ENCODE data around the gene ASAP3. TPM values are rescaled to one million over a fixed set of nuclear protein-coding genes. Genes with fewer than 3 reads are reported as not detected.

Gene ASAP3
- total and polyA plus RNA-seq, 8 donors: 35.2 to 51.6 (median 44.9) TPM

DNA sequence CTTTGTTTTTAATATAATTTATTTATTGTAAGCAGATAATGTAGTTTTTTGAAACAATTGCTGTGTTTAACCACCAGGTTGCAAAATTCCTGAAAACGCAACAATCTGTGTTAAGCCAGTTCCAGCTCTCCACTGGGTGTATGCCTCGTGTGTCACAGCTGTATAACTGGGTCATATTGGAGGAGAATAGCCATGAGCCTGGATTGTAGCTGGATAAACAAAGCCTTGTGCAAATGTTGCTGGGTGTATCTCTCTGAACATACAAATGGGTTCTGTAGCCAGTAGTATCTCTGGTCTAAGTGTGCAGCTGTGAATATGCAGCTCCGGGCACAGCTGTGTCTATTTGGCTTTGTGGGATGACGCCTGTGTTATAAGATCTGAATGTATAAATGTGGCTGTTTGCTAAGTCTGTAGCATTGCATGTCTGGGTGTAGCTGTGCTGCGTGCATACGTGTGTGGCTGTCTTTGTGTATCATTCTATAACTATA lies 62.2 kb downstream of the ASAP3 start:
- ATAC-seq: no peak
- peaks cover 0 to 41% of the 10 kb centered on the region in 2 donors for H3K27me3 ChIP-seq
- H3K4me1 ChIP-seq: peaks cover 18 to 35% of the 10 kb centered on the region in 2 donors
- H3K4me3 ChIP-seq: no peak overlapping the region
- TF ChIP-seq, protein P1, sequence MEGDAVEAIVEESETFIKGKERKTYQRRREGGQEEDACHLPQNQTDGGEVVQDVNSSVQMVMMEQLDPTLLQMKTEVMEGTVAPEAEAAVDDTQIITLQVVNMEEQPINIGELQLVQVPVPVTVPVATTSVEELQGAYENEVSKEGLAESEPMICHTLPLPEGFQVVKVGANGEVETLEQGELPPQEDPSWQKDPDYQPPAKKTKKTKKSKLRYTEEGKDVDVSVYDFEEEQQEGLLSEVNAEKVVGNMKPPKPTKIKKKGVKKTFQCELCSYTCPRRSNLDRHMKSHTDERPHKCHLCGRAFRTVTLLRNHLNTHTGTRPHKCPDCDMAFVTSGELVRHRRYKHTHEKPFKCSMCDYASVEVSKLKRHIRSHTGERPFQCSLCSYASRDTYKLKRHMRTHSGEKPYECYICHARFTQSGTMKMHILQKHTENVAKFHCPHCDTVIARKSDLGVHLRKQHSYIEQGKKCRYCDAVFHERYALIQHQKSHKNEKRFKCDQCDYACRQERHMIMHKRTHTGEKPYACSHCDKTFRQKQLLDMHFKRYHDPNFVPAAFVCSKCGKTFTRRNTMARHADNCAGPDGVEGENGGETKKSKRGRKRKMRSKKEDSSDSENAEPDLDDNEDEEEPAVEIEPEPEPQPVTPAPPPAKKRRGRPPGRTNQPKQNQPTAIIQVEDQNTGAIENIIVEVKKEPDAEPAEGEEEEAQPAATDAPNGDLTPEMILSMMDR (IDR thresholded peaks at IDR 0.05): no peak
- no peaks in the 10 kb centered on the region for H3K9me3 ChIP-seq
- H3K27ac ChIP-seq: peak overlapping the region; percentile 59 to 72
- H3K36me3 ChIP-seq: peaks cover 0 to 3% of the 10 kb centered on the region in 2 donors
- peak in 1 of 4 donors; percentile 48 for DNase-seq
- intact Hi-C loops (cut with DNase I): no loop called here

DNA sequence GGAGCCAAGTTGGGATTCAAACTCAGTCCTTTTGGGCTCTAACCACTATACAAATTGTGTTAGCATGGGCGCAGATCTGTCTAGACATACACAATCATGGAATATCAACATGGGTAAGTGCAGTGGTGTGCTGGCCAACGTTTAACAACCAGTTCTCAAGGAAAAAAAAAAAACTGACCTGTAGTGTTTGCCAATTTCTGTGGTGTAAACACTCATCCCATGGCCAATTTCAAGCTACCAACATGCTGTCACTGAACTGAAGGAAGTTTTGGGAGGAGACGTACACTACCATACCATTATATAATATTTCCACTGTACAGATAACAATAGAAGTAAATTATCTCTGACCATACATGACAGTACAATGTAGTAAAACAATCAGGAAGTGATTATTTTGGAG lies 62.6 kb downstream of the ASAP3 start:
- no peak for ATAC-seq
- Histone ChIP-seq H3K9me3 (no peaks in the 10 kb centered on the region), H3K36me3 (peaks cover 0 to 5% of the 10 kb centered on the region in 2 donors), H3K27me3 (peaks cover 0 to 38% of the 10 kb centered on the region in 2 donors), H3K4me1 (peaks cover 18 to 35% of the 10 kb centered on the region in 2 donors), H3K4me3 (no peak overlapping the region), H3K27ac (peak overlapping the region; percentile 59 to 72)
- no peak for DNase-seq
- intact Hi-C loops (cut with DNase I): no loop called here
- TF ChIP-seq, protein P1 (IDR thresholded peaks at IDR 0.05): no peak

DNA sequence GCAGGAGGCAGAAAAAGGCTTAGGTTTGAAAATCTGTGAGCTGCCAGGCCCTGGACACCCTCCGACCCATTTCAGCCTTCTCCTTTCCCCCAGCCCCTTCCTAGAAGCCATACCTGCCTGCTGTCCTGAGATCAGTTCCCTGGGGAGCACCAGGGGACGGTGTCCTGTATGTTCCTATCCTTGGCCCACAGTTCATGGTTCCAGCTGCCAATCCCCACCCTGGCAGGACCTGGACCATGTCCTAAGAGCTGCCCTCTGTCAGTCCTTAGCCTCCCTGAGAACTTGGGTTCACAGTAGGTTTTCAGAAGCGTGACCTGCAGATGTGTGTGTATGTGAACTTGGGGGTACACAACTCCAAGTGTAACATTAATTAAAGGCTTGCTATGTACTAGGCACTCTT lies 63.2 kb downstream of the ASAP3 start:
- intact Hi-C loops (cut with DNase I): no loop called here
- Histone ChIP-seq H3K4me3 (no peak overlapping the region), H3K27ac (no peak overlapping the region), H3K27me3 (peaks cover 0 to 32% of the 10 kb centered on the region in 2 donors), H3K4me1 (peaks cover 18 to 35% of the 10 kb centered on the region in 2 donors), H3K36me3 (peaks cover 0 to 5% of the 10 kb centered on the region in 2 donors), H3K9me3 (no peaks in the 10 kb centered on the region)
- no peak for ATAC-seq
- TF ChIP-seq, protein P1 (IDR thresholded peaks at IDR 0.05): no peak
- DNase-seq: no peak

DNA sequence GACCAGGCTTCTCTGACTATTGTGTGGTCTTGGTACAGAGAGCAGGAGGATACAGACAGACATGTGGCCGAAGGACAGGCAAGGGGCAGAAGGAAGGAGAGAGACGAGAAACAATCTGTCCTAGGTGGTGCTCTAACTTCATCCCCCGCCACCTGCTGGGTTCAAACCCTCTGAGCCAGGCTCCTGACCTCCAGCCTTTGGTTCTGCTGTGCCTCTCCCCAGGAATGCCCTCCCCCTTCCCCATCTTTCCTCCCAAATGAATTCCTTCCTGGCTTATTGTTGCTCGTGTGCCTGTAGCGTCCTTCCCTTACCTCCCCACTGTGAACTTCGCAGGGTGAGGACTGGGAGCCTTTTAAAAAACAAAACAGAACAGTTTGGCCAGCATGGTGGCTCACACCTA lies 64.8 kb downstream of the ASAP3 start:
- Histone ChIP-seq H3K27ac (no peak overlapping the region), H3K4me1 (peaks cover 18 to 28% of the 10 kb centered on the region in 2 donors), H3K36me3 (peaks cover 0 to 5% of the 10 kb centered on the region in 2 donors), H3K27me3 (peaks cover 0 to 16% of the 10 kb centered on the region in 2 donors), H3K9me3 (no peaks in the 10 kb centered on the region), H3K4me3 (no peak overlapping the region)
- no peak for ATAC-seq
- TF ChIP-seq, protein P1 (IDR thresholded peaks at IDR 0.05): no peak
- intact Hi-C loops (cut with DNase I): no loop called here
- DNase-seq: no peak

DNA sequence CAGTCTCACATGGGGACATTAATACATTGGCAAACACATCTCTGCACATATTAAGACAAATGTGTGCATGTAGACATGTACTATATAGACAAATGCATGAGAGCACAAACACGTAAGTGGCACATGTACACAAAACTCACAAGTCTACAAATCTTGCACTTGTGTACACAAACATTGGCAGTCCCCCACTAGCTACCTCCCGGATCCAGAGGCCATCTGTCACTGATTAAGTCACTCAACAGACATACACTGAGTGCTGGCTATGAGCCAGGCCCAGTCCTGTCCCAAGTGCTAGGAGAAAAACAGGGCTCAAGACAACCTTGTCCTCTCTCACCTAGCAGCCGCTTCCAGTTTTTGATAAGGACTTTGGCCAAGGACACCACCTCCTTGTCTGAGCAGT lies 66.4 kb downstream of the ASAP3 start:
- DNase-seq (no peak), ATAC-seq (no peak)
- H3K4me1 ChIP-seq: peaks cover 9 to 12% of the 10 kb centered on the region in 2 donors
- H3K4me3 ChIP-seq: no peak overlapping the region
- peaks cover 0 to 5% of the 10 kb centered on the region in 2 donors for H3K36me3 ChIP-seq
- intact Hi-C loops (cut with DNase I): no loop called here
- H3K27me3 ChIP-seq: no peaks in the 10 kb centered on the region
- H3K9me3 ChIP-seq: no peaks in the 10 kb centered on the region
- H3K27ac ChIP-seq: no peak overlapping the region
- TF ChIP-seq, protein P1 (IDR thresholded peaks at IDR 0.05): no peak

Measured in left lung (tissue), 10 donors.